ENCODE measurements around the gene ABCC3. TPM values are rescaled to one million over a fixed set of nuclear protein-coding genes. Genes with fewer than 3 reads are reported as not detected.

The ABCC3 gene
- total and polyA plus RNA-seq, 2 donors (not counting 1 experiment from before 2014, with no cell fraction given) = 11.5 to 34.8 TPM

DNA sequence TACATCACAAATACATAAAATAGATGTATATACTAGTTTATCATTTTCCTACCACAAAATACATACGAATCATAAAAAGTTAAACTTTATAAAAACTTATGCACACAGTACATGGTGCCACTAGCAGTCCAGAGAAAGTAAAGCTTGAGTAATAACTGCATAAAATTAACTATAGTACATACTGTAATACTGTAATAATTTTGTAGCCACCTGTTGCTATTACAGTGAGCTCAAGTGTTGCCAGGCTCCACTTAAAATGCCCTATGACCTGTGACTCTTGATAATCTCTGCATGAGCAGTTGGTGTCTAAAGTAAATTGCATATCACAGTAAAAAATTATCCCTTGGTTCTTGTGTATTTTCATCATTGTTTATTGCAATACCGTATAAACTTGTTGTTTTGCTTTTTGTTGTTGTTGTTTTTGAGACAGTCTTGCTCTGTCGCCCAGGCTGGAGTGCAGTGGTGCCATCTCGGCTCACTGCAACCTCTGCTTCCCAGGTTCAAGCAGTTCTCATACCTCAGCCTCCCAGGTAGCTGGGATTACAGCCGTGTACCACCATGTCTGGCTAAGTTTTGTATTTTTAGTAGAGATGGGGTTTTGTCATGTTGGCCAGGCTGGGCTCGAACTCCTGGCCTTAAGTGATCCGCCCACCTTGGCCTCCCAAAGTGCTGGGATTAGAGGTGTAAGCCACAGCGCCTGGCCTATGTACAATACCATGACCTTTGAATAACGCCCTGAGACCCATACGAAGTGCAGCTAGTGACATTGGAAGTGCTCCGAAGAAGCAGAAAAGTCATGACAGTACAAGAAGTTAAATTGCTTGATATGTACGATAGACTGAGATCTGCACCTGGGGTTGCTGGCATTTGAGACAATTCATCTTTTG, 91.3 kb downstream of the ABCC3 start:
- no peak overlapping the region for H2AFZ ChIP-seq (ENCODE audit: low read length)
- H3K4me1 ChIP-seq (ENCODE audit: control insufficient read depth, extremely low read depth, insufficient read depth, low read length) = peaks cover 13% of the 10 kb centered on the region
- H3K79me2 ChIP-seq (ENCODE audit: control insufficient read depth, insufficient read depth, low read length) = peaks cover 98% of the 10 kb centered on the region
- no peak overlapping the region for H3K9ac ChIP-seq (ENCODE audit: insufficient read depth, low read length)
- TF ChIP-seq, protein P1, sequence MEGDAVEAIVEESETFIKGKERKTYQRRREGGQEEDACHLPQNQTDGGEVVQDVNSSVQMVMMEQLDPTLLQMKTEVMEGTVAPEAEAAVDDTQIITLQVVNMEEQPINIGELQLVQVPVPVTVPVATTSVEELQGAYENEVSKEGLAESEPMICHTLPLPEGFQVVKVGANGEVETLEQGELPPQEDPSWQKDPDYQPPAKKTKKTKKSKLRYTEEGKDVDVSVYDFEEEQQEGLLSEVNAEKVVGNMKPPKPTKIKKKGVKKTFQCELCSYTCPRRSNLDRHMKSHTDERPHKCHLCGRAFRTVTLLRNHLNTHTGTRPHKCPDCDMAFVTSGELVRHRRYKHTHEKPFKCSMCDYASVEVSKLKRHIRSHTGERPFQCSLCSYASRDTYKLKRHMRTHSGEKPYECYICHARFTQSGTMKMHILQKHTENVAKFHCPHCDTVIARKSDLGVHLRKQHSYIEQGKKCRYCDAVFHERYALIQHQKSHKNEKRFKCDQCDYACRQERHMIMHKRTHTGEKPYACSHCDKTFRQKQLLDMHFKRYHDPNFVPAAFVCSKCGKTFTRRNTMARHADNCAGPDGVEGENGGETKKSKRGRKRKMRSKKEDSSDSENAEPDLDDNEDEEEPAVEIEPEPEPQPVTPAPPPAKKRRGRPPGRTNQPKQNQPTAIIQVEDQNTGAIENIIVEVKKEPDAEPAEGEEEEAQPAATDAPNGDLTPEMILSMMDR (conservative IDR thresholded peaks at IDR 0.05 in 1 of 2, IDR thresholded peaks at IDR 0.05 in 1 of 2; ENCODE audit: low read depth in 1 of 2, low read length in 2 of 2) = no peak
- no peak for TF ChIP-seq EZH2 (IDR thresholded peaks at IDR 0.05; ENCODE audit: low read length, missing control alignments)
- no peaks in the 10 kb centered on the region for H3K9me3 ChIP-seq (ENCODE audit: control insufficient read depth, insufficient read depth, low read depth, low read length)
- no peak overlapping the region for H3K4me3 ChIP-seq (replicated peaks in 1 of 4; ENCODE audit: control extremely low read depth in 1 of 4, insufficient read depth in 1 of 4, low read depth in 3 of 4, low read length in 4 of 4)
- peaks cover 7% of the 10 kb centered on the region for H4K20me1 ChIP-seq (ENCODE audit: control insufficient read depth, extremely low read depth, insufficient read depth, low read length)
- no peaks in the 10 kb centered on the region for H3K36me3 ChIP-seq (ENCODE audit: control insufficient read depth, insufficient read depth, low read length)
- H3K27me3 ChIP-seq (ENCODE audit: control insufficient read depth, insufficient read depth, low read length) = no peaks in the 10 kb centered on the region
- H3K27ac ChIP-seq (ENCODE audit: insufficient read depth, low read length) = no peak overlapping the region
- DNase-seq (ENCODE audit: low read depth in 2 of 2) = no peak
- no peak overlapping the region for H3K4me2 ChIP-seq (ENCODE audit: extremely low read depth, insufficient read depth, low read length)

DNA sequence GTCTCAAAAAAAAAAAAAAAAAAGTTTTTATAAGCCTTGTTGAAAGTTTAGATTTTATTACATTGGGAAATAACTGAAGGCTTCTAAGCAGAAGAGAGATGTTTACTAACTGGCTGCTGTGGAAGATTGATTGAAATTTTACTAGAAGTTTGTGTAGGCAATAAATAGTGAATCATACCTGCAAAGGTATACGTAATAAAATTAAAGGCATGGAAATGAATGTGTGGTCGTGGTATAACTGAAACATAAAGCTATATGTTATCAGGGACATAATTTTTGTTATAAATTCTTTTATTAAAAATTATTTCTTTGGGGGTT, 93.4 kb downstream of the ABCC3 start:
- Histone ChIP-seq H3K4me1 (ENCODE audit: control insufficient read depth, extremely low read depth, insufficient read depth, low read length) (peaks cover 7% of the 10 kb centered on the region), H3K9me3 (ENCODE audit: control insufficient read depth, insufficient read depth, low read depth, low read length) (no peaks in the 10 kb centered on the region), H2AFZ (ENCODE audit: low read length) (no peak overlapping the region), H3K36me3 (ENCODE audit: control insufficient read depth, insufficient read depth, low read length) (no peaks in the 10 kb centered on the region), H3K4me2 (ENCODE audit: extremely low read depth, insufficient read depth, low read length) (no peak overlapping the region), H3K9ac (ENCODE audit: insufficient read depth, low read length) (no peak overlapping the region), H3K4me3 (replicated peaks in 1 of 4; ENCODE audit: control extremely low read depth in 1 of 4, insufficient read depth in 1 of 4, low read depth in 3 of 4, low read length in 4 of 4) (no peak overlapping the region), H3K27ac (ENCODE audit: insufficient read depth, low read length) (no peak overlapping the region), H4K20me1 (ENCODE audit: control insufficient read depth, extremely low read depth, insufficient read depth, low read length) (peaks cover 3% of the 10 kb centered on the region), H3K27me3 (ENCODE audit: control insufficient read depth, insufficient read depth, low read length) (no peaks in the 10 kb centered on the region), H3K79me2 (ENCODE audit: control insufficient read depth, insufficient read depth, low read length) (peaks cover 98% of the 10 kb centered on the region)
- no peak for DNase-seq (ENCODE audit: low read depth in 2 of 2)
- TF ChIP-seq, protein P1 (conservative IDR thresholded peaks at IDR 0.05 in 1 of 2, IDR thresholded peaks at IDR 0.05 in 1 of 2; ENCODE audit: low read depth in 1 of 2, low read length in 2 of 2) = no peak
- no peak for TF ChIP-seq EZH2 (IDR thresholded peaks at IDR 0.05; ENCODE audit: low read length, missing control alignments)

DNA sequence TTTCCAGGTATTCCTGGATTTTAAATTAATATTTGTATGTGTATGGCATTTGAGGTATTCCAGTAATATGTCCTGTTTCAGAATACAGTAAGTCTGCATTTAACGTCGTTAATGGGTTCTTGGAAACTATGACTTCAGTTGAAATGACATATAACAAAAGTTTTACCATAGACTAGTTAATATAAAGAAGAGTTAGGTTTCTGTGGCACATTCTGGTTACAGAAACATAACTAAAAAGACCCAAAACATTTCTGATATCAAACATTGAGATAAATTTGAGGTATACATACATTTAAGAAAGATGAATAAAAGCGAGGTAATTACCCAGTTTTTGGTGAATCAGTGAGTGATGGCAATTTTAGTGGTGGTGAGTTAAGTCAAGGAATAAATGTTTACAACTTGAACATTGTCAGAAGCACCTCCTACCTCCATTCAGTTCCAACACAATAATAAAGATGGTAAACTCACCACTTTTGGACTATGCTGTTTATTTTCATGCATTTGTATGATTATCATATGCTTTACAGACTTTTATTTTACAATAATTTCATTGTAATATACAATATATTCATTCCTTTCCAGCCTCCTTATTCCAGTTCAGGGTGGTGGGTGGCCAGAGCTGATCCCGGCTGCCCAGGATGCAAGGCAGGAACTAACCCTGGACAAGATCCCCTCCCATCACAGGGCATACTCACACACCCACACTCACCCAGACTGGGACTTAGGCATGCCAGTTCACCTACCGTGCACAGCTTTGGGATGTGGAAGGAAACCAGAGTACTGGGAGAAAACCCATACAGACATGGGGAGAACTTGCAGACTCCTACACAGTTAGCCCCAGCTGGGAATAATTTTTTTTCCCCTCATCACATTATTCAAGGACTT, 94.4 kb downstream of the ABCC3 start:
- H3K4me1 ChIP-seq (ENCODE audit: control insufficient read depth, extremely low read depth, insufficient read depth, low read length) = peaks cover 6% of the 10 kb centered on the region
- no peaks in the 10 kb centered on the region for H3K36me3 ChIP-seq (ENCODE audit: control insufficient read depth, insufficient read depth, low read length)
- TF ChIP-seq, protein P1 (conservative IDR thresholded peaks at IDR 0.05 in 1 of 2, IDR thresholded peaks at IDR 0.05 in 1 of 2; ENCODE audit: low read depth in 1 of 2, low read length in 2 of 2) = no peak
- no peak for TF ChIP-seq EZH2 (IDR thresholded peaks at IDR 0.05; ENCODE audit: low read length, missing control alignments)
- no peak overlapping the region for H2AFZ ChIP-seq (ENCODE audit: low read length)
- peaks cover 3% of the 10 kb centered on the region for H4K20me1 ChIP-seq (ENCODE audit: control insufficient read depth, extremely low read depth, insufficient read depth, low read length)
- H3K27me3 ChIP-seq (ENCODE audit: control insufficient read depth, insufficient read depth, low read length) = no peaks in the 10 kb centered on the region
- no peak overlapping the region for H3K27ac ChIP-seq (ENCODE audit: insufficient read depth, low read length)
- no peak for DNase-seq (ENCODE audit: low read depth in 2 of 2)
- peak overlapping the region; percentile 13 for H3K4me2 ChIP-seq (ENCODE audit: extremely low read depth, insufficient read depth, low read length)
- no peak overlapping the region for H3K4me3 ChIP-seq (replicated peaks in 1 of 4; ENCODE audit: control extremely low read depth in 1 of 4, insufficient read depth in 1 of 4, low read depth in 3 of 4, low read length in 4 of 4)
- H3K9me3 ChIP-seq (ENCODE audit: control insufficient read depth, insufficient read depth, low read depth, low read length) = no peaks in the 10 kb centered on the region
- H3K79me2 ChIP-seq (ENCODE audit: control insufficient read depth, insufficient read depth, low read length) = peaks cover 95% of the 10 kb centered on the region
- H3K9ac ChIP-seq (ENCODE audit: insufficient read depth, low read length) = no peak overlapping the region
